CD8-positive, alpha-beta memory T cell (primary cell): ENCODE results near the gene RIPK3. TPM values are rescaled to one million over a fixed set of nuclear protein-coding genes. Genes with fewer than 3 reads are reported as not detected.
"Not testable (repeated sequence)": the region's sequence is repeated elsewhere in the genome, so short reads cannot be mapped to it uniquely, and the experiment has no call there.

Source experiments
- CTCF ChIA-PET: fragments of 350-600 bp; sonication (Branson Sonifier 250); formaldehyde crosslinking; loops from one replicate; lab custom pipeline; 2021; ENCODE audit warnings: antibody characterized with exemption; lab: Charles Lee
- POLR2A ChIA-PET: fragments of 350-600 bp; sonication (Branson Sonifier 250); formaldehyde crosslinking; loops from one replicate; lab custom pipeline; 2021; ENCODE audit warnings: antibody characterized with exemption; lab: Charles Lee
- DNase-seq, 5 donors: peaks; one replicate each; pipeline versions ENCODE4 v3.0.0 to v3.0.0-alpha.2; 2020 to 2022; ENCODE audit warnings: mixed read lengths in 1 of 5
- H3K27ac ChIP-seq: one replicate; pipeline ENCODE4 v1.7.0; 2013; ENCODE audit warnings: low read depth, mild to moderate bottlenecking, low read length, moderate library complexity
- H3K27me3 ChIP-seq: 2 replicates; pipeline ENCODE4 v1.7.0; 2013; ENCODE audit warnings: low read length, mild to moderate bottlenecking; ENCODE audit not compliant: insufficient read depth, poor library complexity, severe bottlenecking
- H3K36me3 ChIP-seq: 2 replicates; pipeline ENCODE4 v1.7.0; 2013; ENCODE audit warnings: mild to moderate bottlenecking, low read length, moderate library complexity; ENCODE audit not compliant: insufficient read depth
- H3K4me1 ChIP-seq: 2 replicates; pipeline ENCODE4 v1.7.0; 2013; ENCODE audit warnings: mild to moderate bottlenecking, low read length, moderate library complexity; ENCODE audit not compliant: insufficient read depth
- H3K4me3 ChIP-seq: 2 replicates; pipeline ENCODE4 v1.7.0; 2013; ENCODE audit warnings: mild to moderate bottlenecking, low read length
- H3K9me3 ChIP-seq: 2 replicates; pipeline ENCODE4 v1.7.0; 2013; ENCODE audit warnings: mild to moderate bottlenecking, low read length
- H3K27ac Mint-ChIP-seq, 8 donors: one replicate each; pipeline ENCODE4 v1.8.0; 2020 to 2021; ENCODE audit warnings: mixed read lengths in 8 of 8, mild to moderate bottlenecking in 6 of 8, inconsistent platforms in 3 of 8, moderate library complexity in 3 of 8
- H3K27me3 Mint-ChIP-seq, 2 donors: one replicate each; pipeline ENCODE4 v1.8.0; 2020 to 2021; ENCODE audit warnings: mixed read lengths in 2 of 2, mild to moderate bottlenecking in 1 of 2, moderate library complexity in 1 of 2
- H3K36me3 Mint-ChIP-seq, 3 donors: one replicate each; pipeline ENCODE4 v1.8.0; 2020 to 2021; ENCODE audit warnings: mixed read lengths in 3 of 3, inconsistent platforms in 1 of 3, mild to moderate bottlenecking in 1 of 3
- H3K4me1 Mint-ChIP-seq, 3 donors: one replicate each; pipeline ENCODE4 v1.8.0; 2020 to 2021; ENCODE audit warnings: mixed read lengths in 3 of 3, inconsistent platforms in 1 of 3, mild to moderate bottlenecking in 1 of 3
- H3K4me3 Mint-ChIP-seq, 7 donors: one replicate each; pipeline ENCODE4 v1.8.0; 2020 to 2021; ENCODE audit warnings: mixed read lengths in 7 of 7, mild to moderate bottlenecking in 6 of 7, moderate library complexity in 4 of 7, inconsistent platforms in 2 of 7
- H3K9me3 Mint-ChIP-seq, 5 donors: one replicate each; pipeline ENCODE4 v1.8.0; 2020 to 2022; ENCODE audit warnings: mixed read lengths in 5 of 5, mild to moderate bottlenecking in 3 of 5, moderate library complexity in 2 of 5, inconsistent platforms in 1 of 5
- polyA plus RNA-seq: library from polyadenylated mRNA; unstranded; fragments of 300-500 nt; fragmentation: Illumina TruSeq; gene quantifications from one replicate; pipeline ENCODE4 v1.2.3, GENCODE V29; 2021
- total RNA-seq, 2 experiments: library from RNA; stranded (reverse); gene quantifications; one replicate each; pipeline ENCODE4 v1.2.3, GENCODE V29; 2021

RIPK3 gene
- 10 to 100 TPM; 11.6 to 12.5 TPM for total RNA-seq
- 15.4 TPM for polyA plus RNA-seq

DNA sequence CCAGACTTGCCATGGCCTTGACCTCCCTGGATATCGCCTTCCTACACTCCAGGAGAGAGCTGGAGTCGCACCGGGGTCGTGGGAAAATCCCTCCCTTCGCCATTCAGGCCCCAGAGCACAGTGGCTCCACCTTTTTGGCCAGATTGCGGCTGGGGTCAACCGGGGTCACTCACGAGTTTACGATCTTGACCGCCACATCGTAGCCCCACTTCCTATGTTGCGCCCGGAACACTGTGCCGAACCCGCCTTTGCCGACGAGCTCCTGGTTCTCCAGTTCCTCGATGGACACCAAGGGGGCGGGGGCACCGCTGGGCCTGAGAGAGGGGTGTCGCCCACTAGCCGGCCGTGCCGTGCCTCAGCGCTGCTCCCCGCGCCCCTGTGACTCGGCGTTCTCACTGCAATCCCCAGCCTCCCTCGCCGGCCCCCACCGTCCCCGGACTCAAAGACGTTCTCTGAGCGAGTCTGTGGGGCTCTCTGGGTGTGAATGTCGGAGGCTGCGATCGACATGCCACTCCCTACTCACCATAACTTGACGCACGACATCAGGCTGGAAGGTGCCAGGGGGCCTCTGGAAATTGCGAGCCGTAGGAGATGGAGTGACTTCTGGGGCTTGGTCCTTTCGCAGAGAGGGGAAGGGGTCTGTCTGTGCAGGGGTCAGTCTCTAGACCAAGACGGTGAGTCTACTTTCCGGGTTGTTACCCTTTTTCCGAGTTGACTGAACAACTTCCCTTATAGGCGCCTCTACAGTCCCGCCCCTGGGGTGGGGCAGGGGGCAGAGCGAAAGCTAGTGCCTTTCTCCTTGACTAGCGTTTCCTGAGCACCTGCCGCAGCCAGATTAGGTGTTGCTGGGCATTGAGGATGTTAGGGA is at the start of gene RIPK3:
TSS of gene RIPK3 (minus strand) at position 708 of the 868 bp plus-strand sequence. CDS start at position 543, 165 bp downstream.
- Mint-ChIP-seq H3K4me3 (peak within 1 kb of the TSS; percentile 95 to 97 (median 97)), H3K4me1 (peaks cover 29 to 50% (median 43%) of the 10 kb centered on the region in 3 donors), H3K9me3 (no peaks in the 10 kb centered on the region), H3K27ac (peak within 1 kb of the TSS; percentile 55 to 96 (median 93)), H3K36me3 (peaks cover 5 to 33% (median 5%) of the 10 kb centered on the region in 3 donors), H3K27me3 (peaks cover 15 to 19% of the 10 kb centered on the region in 2 donors)
- Histone ChIP-seq H3K4me3 (peak within 1 kb of the TSS; percentile 92), H3K36me3 (peaks cover 10% of the 10 kb centered on the region), H3K27me3 (peaks cover 10% of the 10 kb centered on the region), H3K9me3 (no peaks in the 10 kb centered on the region), H3K27ac (peak within 1 kb of the TSS; percentile 60), H3K4me1 (peaks cover 31% of the 10 kb centered on the region)
- POLR2A ChIA-PET, result interaction anchor here (0.6 to 3.3 kb wide), 4 partner anchors 91 to 102 kb away, joined by 3 to 21 read pairs (median 4); partner anchors contain the start of genes CBLN3 and KHNYN
- CTCF ChIA-PET, result interaction anchor here (0.9 to 14.0 kb wide), 8 partner anchors 11 to 97 kb away, joined by 3 to 486 read pairs (median 3); partner anchors contain the start of genes CBLN3, CIDEB, KHNYN and LTB4R
- peak; percentile 50 to 75 (median 57) for DNase-seq

GRCh38 chr14:24389226-24389848 is 49.5 kb upstream of the RIPK3 start:
- no peak overlapping the region for H3K4me3 ChIP-seq
- H3K9me3 ChIP-seq, result no peaks in the 10 kb centered on the region
- Mint-ChIP-seq H3K4me3 (no peak overlapping the region), H3K27ac (no peak overlapping the region), H3K9me3 (no peaks in the 10 kb centered on the region), H3K27me3 (peaks cover 15 to 35% of the 10 kb centered on the region in 2 donors), H3K36me3 (no peaks in the 10 kb centered on the region), H3K4me1 (no peaks in the 10 kb centered on the region)
- no peak for DNase-seq
- H3K36me3 ChIP-seq, result no peaks in the 10 kb centered on the region
- no peaks in the 10 kb centered on the region for H3K4me1 ChIP-seq
- ChIA-PET CTCF (interaction anchor here (1.6 kb wide), 1 partner anchor 9 kb away, joined by 4 read pairs; no protein-coding TSS in a partner anchor), POLR2A (no interaction called here)
- H3K27ac ChIP-seq, result no peak overlapping the region
- H3K27me3 ChIP-seq, result peaks cover 3% of the 10 kb centered on the region

DNA sequence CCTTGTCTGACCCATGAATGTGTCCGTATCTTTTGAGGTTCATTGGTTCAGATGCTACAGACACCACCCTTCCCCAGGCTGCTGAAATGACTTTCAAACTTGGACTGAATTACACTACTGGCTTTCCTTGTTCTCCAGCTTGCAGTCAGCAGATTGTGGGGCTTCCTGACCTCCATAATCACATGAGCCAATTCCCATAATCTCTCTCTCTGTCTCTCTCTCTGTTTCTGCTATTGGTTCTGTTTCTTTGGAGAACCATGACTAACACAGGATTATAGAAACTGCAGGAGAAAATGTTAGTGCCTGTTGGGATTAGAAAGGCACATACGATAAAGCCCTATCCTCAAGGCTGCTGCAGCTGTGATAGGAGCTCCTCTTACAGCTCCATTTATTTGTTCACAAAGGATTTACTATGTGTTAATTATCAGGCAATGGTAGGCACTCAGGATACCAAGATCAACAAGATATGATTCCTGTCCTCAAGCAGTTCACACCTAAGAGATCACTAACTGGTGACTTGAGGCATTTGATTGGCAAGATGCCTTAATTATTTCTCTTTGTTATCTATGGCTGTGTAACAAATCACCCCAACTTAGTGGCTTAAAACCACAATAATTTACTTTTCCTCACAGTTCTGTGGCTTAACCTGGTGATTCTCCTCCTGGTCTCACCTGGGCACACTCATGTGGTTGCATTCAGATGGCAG is 48.8 kb upstream of the RIPK3 start:
- CTCF ChIA-PET, result interaction anchor here (1.6 kb wide), 1 partner anchor 9 kb away, joined by 4 read pairs; no protein-coding TSS in a partner anchor
- DNase-seq, result no peak
- H3K36me3 Mint-ChIP-seq, result no peaks in the 10 kb centered on the region

DNA sequence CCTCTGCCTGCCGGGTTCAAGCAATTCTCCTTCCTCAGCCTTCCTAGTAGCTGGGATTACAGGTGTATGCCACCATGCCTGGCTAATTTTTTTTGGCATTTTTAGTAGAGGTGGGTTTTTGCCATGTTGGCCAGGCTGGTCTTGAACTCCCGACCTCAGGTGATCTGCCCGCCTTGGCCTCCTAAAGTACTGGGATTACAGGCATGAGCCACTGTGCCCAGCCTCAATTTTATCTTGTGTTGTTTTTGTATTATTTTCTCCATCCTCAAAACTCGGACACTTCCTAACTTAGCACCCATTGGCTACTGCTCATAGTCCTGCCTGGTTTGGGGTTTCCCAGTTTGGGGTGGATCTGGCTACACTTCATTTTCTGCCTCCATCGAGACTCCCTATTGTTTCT is 47.8 kb upstream of the RIPK3 start:
- POLR2A ChIA-PET, H3K36me3 Mint-ChIP-seq, H3K4me3 ChIP-seq, H3K4me1 Mint-ChIP-seq, H3K4me3 Mint-ChIP-seq, H3K9me3 Mint-ChIP-seq, H3K36me3 ChIP-seq, DNase-seq, H3K9me3 ChIP-seq, H3K27me3 ChIP-seq, H3K27ac ChIP-seq, H3K4me1 ChIP-seq, CTCF ChIA-PET, H3K27ac Mint-ChIP-seq: not testable (repeated sequence)
- peaks cover 15 to 41% of the 10 kb centered on the region in 2 donors for H3K27me3 Mint-ChIP-seq

More for the DNA sequence above, 48.8 kb upstream of the RIPK3 start:
- POLR2A ChIA-PET, result no interaction called here
- no peak overlapping the region for H3K4me3 Mint-ChIP-seq
- Histone ChIP-seq H3K9me3 (no peaks in the 10 kb centered on the region), H3K36me3 (no peaks in the 10 kb centered on the region), H3K27me3 (peaks cover 3% of the 10 kb centered on the region), H3K27ac (no peak overlapping the region), H3K4me1 (no peaks in the 10 kb centered on the region), H3K4me3 (no peak overlapping the region)
- no peaks in the 10 kb centered on the region for H3K4me1 Mint-ChIP-seq
- no peaks in the 10 kb centered on the region for H3K9me3 Mint-ChIP-seq
- peak overlapping the region in 1 of 8 donors; percentile 16 for H3K27ac Mint-ChIP-seq
- peaks cover 15 to 39% of the 10 kb centered on the region in 2 donors for H3K27me3 Mint-ChIP-seq

- Mint-ChIP-seq H3K4me1 (no peaks in the 10 kb centered on the region), H3K36me3 (no peaks in the 10 kb centered on the region), H3K27ac (no peak overlapping the region), H3K9me3 (no peaks in the 10 kb centered on the region), H3K27me3 (peaks cover 15 to 38% of the 10 kb centered on the region in 2 donors), H3K4me3 (no peak overlapping the region)
- Histone ChIP-seq H3K27ac (no peak overlapping the region), H3K27me3 (peaks cover 3% of the 10 kb centered on the region), H3K36me3 (no peaks in the 10 kb centered on the region), H3K4me1 (no peaks in the 10 kb centered on the region), H3K4me3 (no peak overlapping the region), H3K9me3 (no peaks in the 10 kb centered on the region)
- ChIA-PET POLR2A (no interaction called here), CTCF (no interaction called here)
- DNase-seq, result no peak
These were observed 47.2 kb upstream of the RIPK3 start for GRCh38 chr14:24387009-24387345.

DNA sequence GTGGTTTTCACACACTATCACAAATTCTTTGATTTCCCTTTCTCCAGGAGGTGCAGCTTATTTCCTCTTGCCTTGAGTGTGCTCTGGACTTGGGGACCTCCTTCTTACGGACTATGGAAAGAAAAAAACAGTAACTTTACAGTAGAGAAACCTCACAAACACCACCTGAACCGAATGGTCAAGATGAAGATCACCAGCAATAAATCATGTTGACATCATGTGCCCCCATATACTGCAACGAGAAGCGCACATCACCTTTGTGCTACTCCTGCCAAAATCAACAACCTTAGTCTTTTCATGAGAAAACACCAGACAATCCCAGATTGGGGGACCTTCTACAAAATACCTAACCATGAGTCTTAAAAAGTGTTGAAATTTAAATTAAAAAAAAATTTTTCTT is 45.7 kb upstream of the RIPK3 start:
- DNase-seq, result no peak
- H3K9me3 Mint-ChIP-seq, result no peaks in the 10 kb centered on the region
- no peak overlapping the region for H3K4me3 ChIP-seq
- ChIA-PET CTCF (no interaction called here), POLR2A (no interaction called here)
- no peaks in the 10 kb centered on the region for H3K9me3 ChIP-seq
- peaks cover 7 to 27% of the 10 kb centered on the region in 2 donors for H3K27me3 Mint-ChIP-seq
- H3K27ac ChIP-seq, result no peak overlapping the region
- no peaks in the 10 kb centered on the region for H3K36me3 ChIP-seq
- H3K27ac Mint-ChIP-seq, result no peak overlapping the region
- H3K36me3 Mint-ChIP-seq, result no peaks in the 10 kb centered on the region
- H3K4me3 Mint-ChIP-seq, result no peak overlapping the region
- no peaks in the 10 kb centered on the region for H3K4me1 Mint-ChIP-seq
- H3K27me3 ChIP-seq, result peaks cover 3% of the 10 kb centered on the region
- H3K4me1 ChIP-seq, result no peaks in the 10 kb centered on the region

DNA sequence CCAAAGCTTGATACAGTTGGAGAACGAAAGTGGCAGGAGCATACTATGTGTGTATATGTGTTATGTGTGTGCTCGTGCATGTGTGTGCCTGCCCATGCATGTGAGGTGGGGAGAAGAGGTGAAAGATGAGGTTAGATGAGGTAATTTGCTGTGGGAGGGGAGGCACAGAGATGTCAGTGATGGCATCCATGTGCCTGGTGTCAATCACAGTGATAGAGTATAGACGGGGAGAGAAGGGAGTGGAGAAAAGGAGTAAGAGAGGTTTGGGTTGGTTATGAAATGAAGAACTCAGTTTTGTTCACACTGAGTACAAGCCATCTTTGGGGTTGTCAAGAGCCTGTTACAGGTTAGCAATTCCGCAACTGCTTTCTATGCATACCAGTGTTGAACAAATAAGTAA is 44.4 kb upstream of the RIPK3 start:
- DNase-seq, result no peak
- Histone ChIP-seq H3K27me3 (peaks cover 3% of the 10 kb centered on the region), H3K4me1 (no peaks in the 10 kb centered on the region), H3K4me3 (no peak overlapping the region), H3K36me3 (no peaks in the 10 kb centered on the region), H3K9me3 (no peaks in the 10 kb centered on the region), H3K27ac (no peak overlapping the region)
- Mint-ChIP-seq H3K27me3 (peaks cover 10 to 20% of the 10 kb centered on the region in 2 donors), H3K36me3 (no peaks in the 10 kb centered on the region), H3K4me1 (no peaks in the 10 kb centered on the region), H3K27ac (no peak overlapping the region), H3K4me3 (no peak overlapping the region), H3K9me3 (no peaks in the 10 kb centered on the region)
- POLR2A ChIA-PET, result no interaction called here
- CTCF ChIA-PET, result no interaction called here
